Hepatocyte (in vitro differentiated cells): ENCODE data around the gene FAM78A. TPM values are rescaled to one million over a fixed set of nuclear protein-coding genes. Genes with fewer than 3 reads are reported as not detected.
A peak's percentile ranks its signal among the peaks of the same experiment; 100 is the strongest.

ENCODE experiments used
- DNase-seq: peaks from one replicate; pipeline ENCODE4 v3.0.0-alpha.2; 2016; ENCODE audit warnings: low spot score
- H2AFZ ChIP-seq: fragments of 200-600 bp; sonication (generic); 2 replicates; pipeline ENCODE4 v1.6.0; 2016; ENCODE audit warnings: antibody characterized with exemption, mild to moderate bottlenecking
- H3K27ac ChIP-seq: fragments of 200-600 bp; sonication (generic); 2 replicates; pipeline ENCODE4 v1.5.1; 2016; ENCODE audit warnings: mild to moderate bottlenecking
- H3K27me3 ChIP-seq: fragments of 200-600 bp; sonication (generic); 2 replicates; pipeline ENCODE4 v1.6.1; 2016
- H3K36me3 ChIP-seq: fragments of 200-600 bp; sonication (generic); replicated peaks from 2 replicates; pipeline ENCODE4 v1.5.1; 2016; ENCODE audit warnings: low read depth; ENCODE audit not compliant: insufficient read depth
- H3K4me1 ChIP-seq: fragments of 200-600 bp; sonication (generic); 2 replicates; pipeline ENCODE4 v1.5.1; 2016; ENCODE audit warnings: mild to moderate bottlenecking, moderate library complexity; ENCODE audit not compliant: insufficient read depth
- H3K4me2 ChIP-seq: fragments of 200-600 bp; sonication (generic); 2 replicates; pipeline ENCODE4 v1.6.0; 2016
- H3K4me3 ChIP-seq: fragments of 200-600 bp; sonication (generic); 2 replicates; pipeline ENCODE4 v1.5.1; 2016; ENCODE audit warnings: mild to moderate bottlenecking
- H3K79me2 ChIP-seq: fragments of 200-600 bp; sonication (generic); 2 replicates; pipeline ENCODE4 v1.6.0; 2017; ENCODE audit warnings: mild to moderate bottlenecking
- H3K9me2 ChIP-seq: fragments of 200-600 bp; sonication (generic); replicated peaks from 2 replicates; pipeline ENCODE4 v1.6.0; 2017; ENCODE audit warnings: mild to moderate bottlenecking; ENCODE audit not compliant: insufficient read depth
- H3K9me3 ChIP-seq: fragments of 200-600 bp; sonication (generic); 2 replicates; pipeline ENCODE4 v1.5.1; 2016; ENCODE audit warnings: low read depth, mild to moderate bottlenecking
- H4K20me1 ChIP-seq: fragments of 200-600 bp; sonication (generic); 2 replicates; pipeline ENCODE4 v1.6.0; 2016; ENCODE audit warnings: mild to moderate bottlenecking; ENCODE audit not compliant: insufficient read depth, poor library complexity, severe bottlenecking
- EZH2 ChIP-seq: fragments of 200-600 bp; sonication (generic); IDR thresholded peaks from 2 replicates; pipeline ENCODE4 v1.6.1; 2016; ENCODE audit warnings: antibody characterized with exemption, mild to moderate bottlenecking, borderline replicate concordance
- EZH2phosphoT487 ChIP-seq: fragments of 200-600 bp; sonication (generic); IDR thresholded peaks from one replicate; pipeline ENCODE4 v1.6.1; 2018; ENCODE audit warnings: antibody characterized with exemption, mild to moderate bottlenecking, low read depth, moderate library complexity; ENCODE audit not compliant: unreplicated experiment, severe bottlenecking
- WGBS: methylation state at CpG from one replicate; pipeline ENCODE4 v1.1.6; 2016; ENCODE audit warnings: low lambda C conversion rate; ENCODE audit errors: missing lambda C conversion rate; 5-methylcytosine and 5-hydroxymethylcytosine counted together
- polyA plus RNA-seq: library from polyadenylated mRNA; unstranded; fragments of >200 nt; fragmentation: Nextera tagmentation; extraction: Ambion mirVana; gene quantifications from 2 replicates; pipeline ENCODE4 v1.2.1, GENCODE V29; 2016
- total RNA-seq: library from RNA; depleted of rRNA; stranded (reverse); fragments of >200 nt; gene quantifications from 2 replicates; pipeline ENCODE4 v1.2.3, GENCODE V29; 2014
- TF ChIP-seq, protein P1 (sequence below): fragments of 200-600 bp; sonication (generic); IDR thresholded peaks from 2 replicates; pipeline ENCODE4 v1.5.1; 2016; ENCODE audit warnings: antibody characterized with exemption, mild to moderate bottlenecking; ENCODE audit not compliant: poor library complexity

FAM78A gene
- total and polyA plus RNA-seq, 2 experiments from 2014 or later = 0.27 TPM; not detected in 1

DNA sequence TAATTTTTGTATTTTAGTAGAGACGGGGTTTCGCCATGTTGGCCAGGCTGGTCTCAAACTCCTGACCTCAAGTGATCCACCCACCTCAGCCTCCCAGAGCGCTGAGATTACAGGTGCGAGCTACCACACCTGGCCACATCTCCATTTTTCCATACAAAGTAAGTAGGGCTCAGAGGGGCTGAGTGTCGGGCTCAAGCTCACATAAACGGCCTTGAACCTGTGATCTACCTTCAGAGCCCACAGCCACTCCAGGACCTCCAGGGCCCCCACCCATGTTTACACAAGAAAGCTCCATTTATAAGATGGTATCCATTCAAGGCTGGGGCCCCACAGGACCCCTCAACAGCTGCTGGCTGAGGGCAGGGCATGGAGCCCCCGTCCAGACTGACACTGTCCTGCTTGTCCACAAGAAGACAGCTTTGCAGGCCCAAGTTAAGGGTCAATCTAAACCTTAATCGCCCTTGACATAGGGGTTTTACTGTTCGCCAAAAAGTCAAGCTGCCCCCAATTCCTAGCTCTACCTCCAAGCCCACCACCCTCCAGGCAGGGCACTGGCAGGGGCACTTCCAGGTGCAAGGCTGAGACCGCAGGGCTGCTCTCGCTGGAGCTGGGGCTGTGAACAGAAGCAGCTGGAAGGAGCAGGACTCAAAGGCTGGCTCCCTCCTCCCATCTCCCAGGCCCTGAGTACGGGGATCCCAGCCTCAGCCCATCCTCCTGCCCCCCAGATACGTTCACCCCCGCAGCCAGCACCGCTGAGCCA is 18.9 kb downstream of the FAM78A start:
- no peak overlapping the region for H3K4me2 ChIP-seq
- TF ChIP-seq EZH2phosphoT487 (no peak), EZH2 (no peak)
- TF ChIP-seq, protein P1, sequence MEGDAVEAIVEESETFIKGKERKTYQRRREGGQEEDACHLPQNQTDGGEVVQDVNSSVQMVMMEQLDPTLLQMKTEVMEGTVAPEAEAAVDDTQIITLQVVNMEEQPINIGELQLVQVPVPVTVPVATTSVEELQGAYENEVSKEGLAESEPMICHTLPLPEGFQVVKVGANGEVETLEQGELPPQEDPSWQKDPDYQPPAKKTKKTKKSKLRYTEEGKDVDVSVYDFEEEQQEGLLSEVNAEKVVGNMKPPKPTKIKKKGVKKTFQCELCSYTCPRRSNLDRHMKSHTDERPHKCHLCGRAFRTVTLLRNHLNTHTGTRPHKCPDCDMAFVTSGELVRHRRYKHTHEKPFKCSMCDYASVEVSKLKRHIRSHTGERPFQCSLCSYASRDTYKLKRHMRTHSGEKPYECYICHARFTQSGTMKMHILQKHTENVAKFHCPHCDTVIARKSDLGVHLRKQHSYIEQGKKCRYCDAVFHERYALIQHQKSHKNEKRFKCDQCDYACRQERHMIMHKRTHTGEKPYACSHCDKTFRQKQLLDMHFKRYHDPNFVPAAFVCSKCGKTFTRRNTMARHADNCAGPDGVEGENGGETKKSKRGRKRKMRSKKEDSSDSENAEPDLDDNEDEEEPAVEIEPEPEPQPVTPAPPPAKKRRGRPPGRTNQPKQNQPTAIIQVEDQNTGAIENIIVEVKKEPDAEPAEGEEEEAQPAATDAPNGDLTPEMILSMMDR = no peak
- WGBS = 91% methylated on average over 15 of the region's 15 CpGs
- no peak overlapping the region for H2AFZ ChIP-seq
- no peak overlapping the region for H3K4me3 ChIP-seq
- no peaks in the 10 kb centered on the region for H3K9me3 ChIP-seq
- H3K27me3 ChIP-seq = no peaks in the 10 kb centered on the region
- H4K20me1 ChIP-seq = no peaks in the 10 kb centered on the region
- H3K27ac ChIP-seq = no peak overlapping the region
- H3K36me3 ChIP-seq = no peaks in the 10 kb centered on the region
- no peak for DNase-seq
- no peaks in the 10 kb centered on the region for H3K79me2 ChIP-seq
- H3K4me1 ChIP-seq = no peaks in the 10 kb centered on the region
- H3K9me2 ChIP-seq = no peaks in the 10 kb centered on the region

DNA sequence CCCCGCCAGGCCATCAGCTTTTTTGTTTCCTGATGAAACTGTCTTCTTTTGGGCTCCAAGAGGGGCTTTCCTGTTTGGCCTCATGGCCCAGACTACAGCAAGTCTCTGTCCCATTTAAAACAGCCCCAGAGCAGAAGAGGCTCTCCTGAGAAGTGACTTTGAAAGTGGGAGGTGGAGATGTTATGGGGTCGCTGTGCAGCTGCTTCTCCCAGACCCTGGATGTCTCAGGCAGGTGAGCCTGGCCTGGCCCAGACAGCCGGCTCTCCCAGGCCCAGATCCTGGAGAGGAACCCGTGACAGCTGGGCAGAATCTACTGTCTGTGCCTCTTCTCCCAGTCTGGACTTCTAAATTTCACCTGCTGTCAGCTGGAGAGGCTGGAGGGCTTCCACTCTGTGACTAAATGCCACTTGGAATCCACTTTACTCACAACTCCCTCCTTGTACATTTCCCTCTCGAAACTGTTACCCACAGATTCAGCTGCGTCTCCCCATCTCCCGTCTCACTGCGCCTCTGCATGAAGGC is 20.6 kb downstream of the FAM78A start:
- Histone ChIP-seq H2AFZ (no peak overlapping the region), H3K27ac (peak overlapping the region; percentile 27), H3K27me3 (no peaks in the 10 kb centered on the region), H3K9me2 (no peaks in the 10 kb centered on the region), H3K9me3 (no peaks in the 10 kb centered on the region), H3K4me2 (no peak overlapping the region), H3K4me1 (no peaks in the 10 kb centered on the region), H3K79me2 (no peaks in the 10 kb centered on the region), H3K4me3 (no peak overlapping the region), H4K20me1 (no peaks in the 10 kb centered on the region), H3K36me3 (no peaks in the 10 kb centered on the region)
- TF ChIP-seq EZH2phosphoT487 = no peak
- no peak for TF ChIP-seq EZH2
- TF ChIP-seq, protein P1 = no peak
- no peak for DNase-seq
- 89% methylated on average over 8 of the region's 8 CpGs for WGBS

DNA sequence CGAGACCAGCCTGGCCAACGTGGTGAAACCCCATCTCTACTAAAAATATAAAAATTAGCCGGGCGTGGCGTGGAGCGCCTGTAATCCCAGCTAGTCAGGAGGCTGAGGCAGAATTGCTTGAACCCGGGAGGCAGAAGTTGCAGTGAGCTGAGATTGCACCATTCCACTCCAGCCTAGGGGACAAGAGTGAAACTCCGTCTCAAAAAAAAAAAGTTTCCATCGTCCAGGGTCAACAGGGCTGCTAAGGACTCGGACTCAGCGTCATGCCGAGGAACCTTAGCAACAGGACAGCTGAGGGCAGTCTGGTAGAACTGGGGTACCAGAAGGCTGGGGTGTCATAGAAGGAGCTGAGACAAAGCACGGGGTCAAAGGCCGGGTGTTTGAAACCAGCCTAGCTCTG is 21.7 kb downstream of the FAM78A start:
- Histone ChIP-seq H3K9me3 (no peaks in the 10 kb centered on the region), H3K9me2 (no peaks in the 10 kb centered on the region), H3K4me1 (no peaks in the 10 kb centered on the region), H3K4me3 (no peak overlapping the region), H3K36me3 (no peaks in the 10 kb centered on the region), H3K79me2 (no peaks in the 10 kb centered on the region), H3K4me2 (no peak overlapping the region), H3K27me3 (no peaks in the 10 kb centered on the region), H4K20me1 (no peaks in the 10 kb centered on the region), H2AFZ (no peak overlapping the region), H3K27ac (peak overlapping the region; percentile 34)
- TF ChIP-seq EZH2phosphoT487 (no peak), EZH2 (no peak)
- TF ChIP-seq, protein P1 = no peak
- 93% methylated on average over 14 of the region's 14 CpGs for WGBS
- no peak for DNase-seq
